MM.1S (cell line): Measurements from ENCODE around the gene MIEF1.

ENCODE experiments used
- DNase-seq: peaks from one replicate; pipeline ENCODE4 v3.0.0-alpha.2; 2015
- H2AFZ ChIP-seq: fragments of 300-600 bp; sonication (generic); 2 replicates; pipeline ENCODE4 v1.6.0; 2016; ENCODE audit warnings: antibody characterized with exemption, low read length
- H3F3A ChIP-seq: fragments of 300-600 bp; sonication (generic); 2 replicates; pipeline ENCODE4 v1.6.1; 2016; ENCODE audit warnings: mild to moderate bottlenecking, antibody characterized with exemption, low read length, moderate library complexity, mixed read lengths; ENCODE audit not compliant: insufficient read depth
- H3K27ac ChIP-seq: fragments of 300-600 bp; sonication (generic); 2 replicates; pipeline ENCODE4 v1.5.1; 2016; ENCODE audit warnings: mild to moderate bottlenecking, low read length
- H3K27me3 ChIP-seq: fragments of 300-600 bp; sonication (generic); replicated peaks from 2 replicates; pipeline ENCODE4 v1.6.0; 2016; ENCODE audit warnings: low read length; ENCODE audit not compliant: insufficient read depth
- H3K36me3 ChIP-seq: fragments of 300-600 bp; sonication (generic); replicated peaks from 2 replicates; pipeline ENCODE4 v1.6.1; 2016; ENCODE audit warnings: mild to moderate bottlenecking, low read length, mixed read lengths; ENCODE audit not compliant: insufficient read depth
- H3K4me1 ChIP-seq: fragments of 300-600 bp; sonication (generic); 2 replicates; pipeline ENCODE4 v1.6.1; 2016; ENCODE audit warnings: low read length, mixed read lengths
- H3K4me2 ChIP-seq: fragments of 300-600 bp; sonication (generic); 2 replicates; pipeline ENCODE4 v1.6.0; 2016; ENCODE audit warnings: low read depth, low read length
- H3K4me3 ChIP-seq: fragments of 300-600 bp; sonication (generic); 2 replicates; pipeline ENCODE4 v1.5.1; 2016; ENCODE audit warnings: low read length, mixed read lengths
- H3K79me2 ChIP-seq: fragments of 300-600 bp; sonication (generic); 2 replicates; pipeline ENCODE4 v1.6.1; 2016; ENCODE audit warnings: mixed run types, low read length, mixed read lengths
- H3K9ac ChIP-seq: fragments of 300-600 bp; sonication (generic); 2 replicates; pipeline ENCODE4 v1.6.1; 2016; ENCODE audit warnings: low read length, mixed read lengths
- H3K9me2 ChIP-seq: fragments of 300-600 bp; sonication (generic); replicated peaks from 2 replicates; pipeline ENCODE4 v1.6.1; 2016; ENCODE audit warnings: mild to moderate bottlenecking, low read length, mixed read lengths; ENCODE audit not compliant: insufficient read depth
- H3K9me3 ChIP-seq: fragments of 300-600 bp; sonication (generic); replicated peaks from 2 replicates; pipeline ENCODE4 v1.6.1; 2016; ENCODE audit warnings: mild to moderate bottlenecking, low read length, mixed read lengths; ENCODE audit not compliant: insufficient read depth
- H4K20me1 ChIP-seq: fragments of 300-600 bp; sonication (generic); 2 replicates; pipeline ENCODE4 v1.6.1; 2016; ENCODE audit warnings: mild to moderate bottlenecking, low read length, moderate library complexity, mixed read lengths; ENCODE audit not compliant: insufficient read depth
- EZH2 ChIP-seq: fragments of 300-600 bp; sonication (generic); optimal IDR thresholded peaks from 2 replicates; pipeline ENCODE3; 2017; ENCODE audit warnings: low read depth, mild to moderate bottlenecking, antibody characterized with exemption, low read length, mixed read lengths
- EZH2phosphoT487 ChIP-seq: fragments of 300-600 bp; sonication (generic); IDR thresholded peaks from 2 replicates; pipeline ENCODE4 v1.6.1; 2018; ENCODE audit warnings: antibody characterized with exemption, low read length
- TF ChIP-seq, protein P1 (sequence below): fragments of 300-600 bp; sonication (generic); IDR thresholded peaks from 2 replicates; pipeline ENCODE4 v1.5.1; 2016; ENCODE audit warnings: antibody characterized with exemption, low read length, mixed read lengths

Gene MIEF1

DNA sequence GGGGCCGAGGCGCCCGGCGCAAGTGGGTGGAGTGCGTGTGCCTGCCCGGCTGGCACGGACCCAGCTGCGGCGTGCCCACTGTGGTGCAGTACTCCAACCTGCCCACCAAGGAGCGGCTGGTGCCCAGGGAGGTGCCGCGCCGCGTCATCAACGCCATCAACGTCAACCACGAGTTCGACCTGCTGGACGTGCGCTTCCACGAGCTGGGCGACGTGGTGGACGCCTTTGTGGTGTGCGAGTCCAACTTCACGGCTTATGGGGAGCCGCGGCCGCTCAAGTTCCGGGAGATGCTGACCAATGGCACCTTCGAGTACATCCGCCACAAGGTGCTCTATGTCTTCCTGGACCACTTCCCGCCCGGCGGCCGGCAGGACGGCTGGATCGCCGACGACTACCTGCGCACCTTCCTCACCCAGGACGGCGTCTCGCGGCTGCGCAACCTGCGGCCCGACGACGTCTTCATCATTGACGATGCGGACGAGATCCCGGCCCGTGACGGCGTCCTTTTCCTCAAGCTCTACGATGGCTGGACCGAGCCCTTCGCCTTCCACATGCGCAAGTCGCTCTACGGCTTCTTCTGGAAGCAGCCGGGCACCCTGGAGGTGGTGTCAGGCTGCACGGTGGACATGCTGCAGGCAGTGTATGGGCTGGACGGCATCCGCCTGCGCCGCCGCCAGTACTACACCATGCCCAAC, 14.1 kb upstream of the MIEF1 start:
- H4K20me1 ChIP-seq: no peaks in the 10 kb centered on the region; the same call in 1 of the 2 replicates
- peaks cover 45% of the 10 kb centered on the region for H3K79me2 ChIP-seq
- no peak overlapping the region for H3K4me3 ChIP-seq
- H3K4me1 ChIP-seq: no peaks in the 10 kb centered on the region
- no peak overlapping the region for H3K27ac ChIP-seq
- H2AFZ ChIP-seq: no peak overlapping the region
- H3K9ac ChIP-seq: no peak overlapping the region
- 0 out of 2 replicates have a peak, but pooled peaks cover 5% of the 10 kb centered on the region for H3F3A ChIP-seq
- no peaks in the 10 kb centered on the region for H3K27me3 ChIP-seq
- no peak for DNase-seq
- no peaks in the 10 kb centered on the region for H3K36me3 ChIP-seq
- no peak overlapping the region for H3K4me2 ChIP-seq
- TF ChIP-seq EZH2phosphoT487: no peak
- H3K9me2 ChIP-seq: no peaks in the 10 kb centered on the region
- no peaks in the 10 kb centered on the region for H3K9me3 ChIP-seq

DNA sequence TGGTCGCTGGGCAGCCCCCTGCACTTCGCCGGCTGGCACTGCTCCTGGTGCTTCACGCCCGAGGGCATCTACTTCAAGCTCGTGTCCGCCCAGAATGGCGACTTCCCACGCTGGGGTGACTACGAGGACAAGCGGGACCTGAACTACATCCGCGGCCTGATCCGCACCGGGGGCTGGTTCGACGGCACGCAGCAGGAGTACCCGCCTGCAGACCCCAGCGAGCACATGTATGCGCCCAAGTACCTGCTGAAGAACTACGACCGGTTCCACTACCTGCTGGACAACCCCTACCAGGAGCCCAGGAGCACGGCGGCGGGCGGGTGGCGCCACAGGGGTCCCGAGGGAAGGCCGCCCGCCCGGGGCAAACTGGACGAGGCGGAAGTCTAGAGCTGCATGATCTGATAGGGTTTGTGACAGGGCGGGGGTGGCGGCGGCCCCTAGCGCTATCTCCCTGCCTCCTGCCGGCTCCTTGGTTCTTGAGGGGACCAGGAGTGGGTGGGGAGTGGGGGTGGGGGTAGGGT, 13.5 kb upstream of the MIEF1 start:
- Histone ChIP-seq H4K20me1 (no peaks in the 10 kb centered on the region; the same call in 1 of the 2 replicates), H3K4me2 (no peak overlapping the region), H3K4me3 (no peak overlapping the region), H3K27me3 (no peaks in the 10 kb centered on the region), H3K9me2 (no peaks in the 10 kb centered on the region), H3F3A (0 out of 2 replicates have a peak, but pooled peaks cover 6% of the 10 kb centered on the region), H3K9me3 (no peaks in the 10 kb centered on the region), H3K27ac (no peak overlapping the region), H3K79me2 (peaks cover 42% of the 10 kb centered on the region), H2AFZ (no peak overlapping the region), H3K9ac (no peak overlapping the region), H3K4me1 (no peaks in the 10 kb centered on the region), H3K36me3 (no peaks in the 10 kb centered on the region)
- TF ChIP-seq EZH2: no peak
- TF ChIP-seq EZH2phosphoT487: no peak
- TF ChIP-seq, protein P1, sequence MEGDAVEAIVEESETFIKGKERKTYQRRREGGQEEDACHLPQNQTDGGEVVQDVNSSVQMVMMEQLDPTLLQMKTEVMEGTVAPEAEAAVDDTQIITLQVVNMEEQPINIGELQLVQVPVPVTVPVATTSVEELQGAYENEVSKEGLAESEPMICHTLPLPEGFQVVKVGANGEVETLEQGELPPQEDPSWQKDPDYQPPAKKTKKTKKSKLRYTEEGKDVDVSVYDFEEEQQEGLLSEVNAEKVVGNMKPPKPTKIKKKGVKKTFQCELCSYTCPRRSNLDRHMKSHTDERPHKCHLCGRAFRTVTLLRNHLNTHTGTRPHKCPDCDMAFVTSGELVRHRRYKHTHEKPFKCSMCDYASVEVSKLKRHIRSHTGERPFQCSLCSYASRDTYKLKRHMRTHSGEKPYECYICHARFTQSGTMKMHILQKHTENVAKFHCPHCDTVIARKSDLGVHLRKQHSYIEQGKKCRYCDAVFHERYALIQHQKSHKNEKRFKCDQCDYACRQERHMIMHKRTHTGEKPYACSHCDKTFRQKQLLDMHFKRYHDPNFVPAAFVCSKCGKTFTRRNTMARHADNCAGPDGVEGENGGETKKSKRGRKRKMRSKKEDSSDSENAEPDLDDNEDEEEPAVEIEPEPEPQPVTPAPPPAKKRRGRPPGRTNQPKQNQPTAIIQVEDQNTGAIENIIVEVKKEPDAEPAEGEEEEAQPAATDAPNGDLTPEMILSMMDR: no peak
- no peak for DNase-seq

DNA sequence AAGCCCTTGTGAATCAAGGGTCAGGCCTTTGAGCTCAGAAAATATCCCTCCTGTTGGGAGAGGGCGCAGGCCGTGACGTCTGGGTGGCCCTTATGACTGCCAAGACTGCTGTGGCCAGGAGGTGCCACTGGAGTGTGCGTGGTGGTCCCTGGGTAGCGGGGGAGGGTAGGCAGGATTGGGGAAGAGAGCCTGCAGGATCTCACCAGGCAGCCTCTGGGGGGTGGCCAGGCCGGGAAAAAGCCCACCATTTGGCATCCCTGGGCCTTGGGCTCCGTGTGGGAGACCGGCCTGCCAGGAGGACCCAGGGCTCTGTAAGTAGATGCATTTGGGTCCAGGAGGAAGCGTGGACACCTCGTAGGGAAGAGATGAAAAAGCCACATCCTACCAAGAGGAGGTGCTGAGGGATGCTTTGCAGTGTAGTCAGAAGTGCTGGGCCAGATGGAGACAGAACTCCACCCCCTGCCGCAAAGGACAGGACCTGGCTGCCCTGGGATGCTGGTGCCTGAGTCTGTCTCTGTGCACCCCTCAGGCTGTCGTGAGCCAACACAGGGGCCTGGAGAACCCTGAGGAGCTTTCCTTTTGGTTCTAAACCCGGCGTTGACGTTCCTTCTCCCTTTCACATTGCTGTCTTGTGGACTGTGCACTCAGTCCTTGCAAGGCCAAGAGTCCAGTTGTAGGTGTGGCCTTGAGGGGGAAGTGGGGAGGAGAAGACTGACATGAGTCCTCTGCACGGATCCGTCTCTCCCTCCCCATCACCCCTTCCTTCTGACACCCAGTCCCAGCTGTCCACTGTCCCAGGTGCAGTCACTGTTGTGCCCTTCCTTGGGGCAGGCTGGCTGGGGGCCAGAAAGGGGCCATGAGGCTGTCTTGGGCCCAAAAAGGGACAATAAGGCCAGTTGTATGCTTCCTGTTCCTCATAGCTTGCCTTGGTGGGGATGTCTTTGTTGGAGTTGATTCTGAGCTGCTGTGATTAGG, 12.7 kb upstream of the MIEF1 start:
- Histone ChIP-seq H3K4me2 (no peak overlapping the region), H3K27me3 (no peaks in the 10 kb centered on the region), H3K79me2 (peaks cover 38% of the 10 kb centered on the region), H3K9me3 (no peaks in the 10 kb centered on the region), H4K20me1 (no peaks in the 10 kb centered on the region; the same call in 1 of the 2 replicates), H3K36me3 (no peaks in the 10 kb centered on the region), H3K9ac (no peak overlapping the region), H3K9me2 (no peaks in the 10 kb centered on the region), H3K4me3 (no peak overlapping the region), H2AFZ (no peak overlapping the region), H3K4me1 (no peaks in the 10 kb centered on the region), H3K27ac (no peak overlapping the region), H3F3A (0 out of 2 replicates have a peak, but pooled peaks cover 8% of the 10 kb centered on the region)
- no peak for DNase-seq
- TF ChIP-seq EZH2: no peak
- TF ChIP-seq, protein P1: no peak
- no peak for TF ChIP-seq EZH2phosphoT487
